SK-N-SH (cell line): ENCODE results near the gene PDK2. TPM values are rescaled to one million over a fixed set of nuclear protein-coding genes. Genes with fewer than 3 reads are reported as not detected.

ENCODE experiments used
- CTCF ChIA-PET: fragments of 300-600, 350-600 bp; formaldehyde crosslinking; extraction: SDS; loops from one replicate; lab custom pipeline; 2021; lab: Yijun Ruan, JAX
- POLR2A ChIA-PET: fragments of 350-600 bp; sonication (Branson Sonifier 250); formaldehyde crosslinking; extraction: SDS; loops from one replicate; lab custom pipeline; 2020; ENCODE audit warnings: antibody characterized with exemption, inconsistent platforms; lab: Yijun Ruan, JAX
- DNase-seq: peaks from one replicate; pipeline ENCODE4 v3.0.0; 2012
- H2AFZ ChIP-seq: fragments of 200-600 bp; sonication (generic); 2 replicates; pipeline ENCODE4 v1.8.1; 2016; ENCODE audit warnings: antibody characterized with exemption, mild to moderate bottlenecking, low read depth
- H3F3A ChIP-seq: fragments of 200-600 bp; sonication (generic); replicated peaks from 2 replicates; pipeline ENCODE3; 2016; ENCODE audit warnings: antibody characterized with exemption, mild to moderate bottlenecking; ENCODE audit not compliant: insufficient read depth
- H3K27ac ChIP-seq, 2 experiments: fragments of 200-500 bp in 1 of 2; fragments of 200-600 bp in 1 of 2; sonication (Bioruptor generic) in 1 of 2; sonication (generic), shearing (Covaris generic) in 1 of 2; 2 replicates each; pipeline versions ENCODE4 v1.5.1 to v1.6.1; 2014 to 2016; ENCODE audit warnings: low read depth in 2 of 2, inconsistent platforms in 1 of 2, low read length in 1 of 2, mild to moderate bottlenecking in 1 of 2, mixed read lengths in 1 of 2
- H3K27me3 ChIP-seq: fragments of 200-600 bp; sonication (generic), shearing (Covaris generic); 2 replicates; pipeline ENCODE4 v1.6.1; 2016; ENCODE audit warnings: mixed run types; ENCODE audit not compliant: insufficient read depth
- H3K36me3 ChIP-seq, 2 experiments: fragments of 200-500 bp in 1 of 2; fragments of 200-600 bp in 1 of 2; sonication (Bioruptor generic) in 1 of 2; sonication (generic) in 1 of 2; replicated peaks in 1 of 2; 2 replicates each; pipeline versions ENCODE3 to v1.5.1; 2014 to 2016; ENCODE audit warnings: low read length in 1 of 2, mild to moderate bottlenecking in 1 of 2; ENCODE audit not compliant: insufficient read depth in 2 of 2, control insufficient read depth in 1 of 2
- H3K4me1 ChIP-seq, 2 experiments: fragments of 200-500 bp in 1 of 2; fragments of 200-600 bp in 1 of 2; sonication (Bioruptor generic) in 1 of 2; sonication (generic), shearing (Covaris generic) in 1 of 2; 2 replicates each; pipeline versions ENCODE4 v1.5.1 to v1.6.1; 2014 to 2016; ENCODE audit warnings: low read depth in 1 of 2, low read length in 1 of 2, mixed run types in 1 of 2; ENCODE audit not compliant: insufficient read depth in 2 of 2, control insufficient read depth in 1 of 2
- H3K4me2 ChIP-seq: fragments of 200-600 bp; sonication (generic), shearing (Covaris generic); 2 replicates; pipeline ENCODE4 v1.6.1; 2017; ENCODE audit warnings: mixed run types
- H3K4me3 ChIP-seq, 2 experiments: fragments of 200-500 bp in 1 of 2; fragments of 200-600 bp in 1 of 2; sonication (Bioruptor generic) in 1 of 2; sonication (generic), shearing (Covaris generic) in 1 of 2; 2 replicates each; pipeline versions ENCODE4 v1.5.1 to v1.8.1; 2014 to 2016; ENCODE audit warnings: low read depth in 2 of 2, inconsistent platforms in 1 of 2, low read length in 1 of 2, mild to moderate bottlenecking in 1 of 2, mixed read lengths in 1 of 2, moderate library complexity in 1 of 2
- H3K79me2 ChIP-seq: fragments of 200-600 bp; sonication (generic); 2 replicates; pipeline ENCODE4 v1.8.1; 2017; ENCODE audit warnings: mild to moderate bottlenecking; ENCODE audit not compliant: insufficient read depth
- H3K9ac ChIP-seq: fragments of 200-600 bp; sonication (generic); 2 replicates; pipeline ENCODE4 v1.6.1; 2017; ENCODE audit warnings: mixed run types
- H3K9me2 ChIP-seq: fragments of 200-600 bp; sonication (generic); 2 replicates; pipeline ENCODE4 v1.6.1; 2017; ENCODE audit warnings: mixed run types
- H3K9me3 ChIP-seq: fragments of 200-600 bp; sonication (generic); 2 replicates; pipeline ENCODE4 v1.6.1; 2017; ENCODE audit warnings: mixed run types, mild to moderate bottlenecking, moderate library complexity
- H4K20me1 ChIP-seq: fragments of 200-600 bp; sonication (generic); 2 replicates; pipeline ENCODE4 v1.6.1; 2017; ENCODE audit warnings: mild to moderate bottlenecking, mixed run types; ENCODE audit not compliant: insufficient read depth
- ELF1 ChIP-seq: IDR thresholded peaks from 2 replicates; pipeline ENCODE4 v1.4.0; 2012
- EP300 ChIP-seq, 2 experiments: IDR thresholded peaks; 2 replicates each; pipeline versions ENCODE4 v1.4.0 to v1.6.1; 2012; ENCODE audit warnings: borderline replicate concordance in 1 of 2, low read depth in 1 of 2, low read length in 1 of 2
- EZH2phosphoT487 ChIP-seq: fragments of 200-600 bp; sonication (generic); IDR thresholded peaks from 2 replicates; pipeline ENCODE4 v1.6.1; 2017; ENCODE audit warnings: low read depth, mixed run types, mild to moderate bottlenecking, antibody characterized with exemption, moderate library complexity, borderline replicate concordance
- FOSL2 ChIP-seq: IDR thresholded peaks from 2 replicates; pipeline ENCODE4 v1.4.0; 2012; ENCODE audit warnings: low read depth, mild to moderate bottlenecking, moderate library complexity, borderline replicate concordance
- FOXJ3 ChIP-seq: sonication (generic); formaldehyde crosslinking; IDR thresholded peaks from 2 replicates; pipeline ENCODE4 v1.5.1; 2020; ENCODE audit warnings: mild to moderate bottlenecking, missing genetic modification reagents
- FOXM1 ChIP-seq: IDR thresholded peaks from 2 replicates; pipeline ENCODE4 v1.4.0; 2012; ENCODE audit warnings: low read depth, mild to moderate bottlenecking
- GABPA ChIP-seq: IDR thresholded peaks from 2 replicates; pipeline ENCODE4 v1.4.0; 2012; ENCODE audit warnings: low read depth, mild to moderate bottlenecking
- GATA2 ChIP-seq: sonication (generic); formaldehyde crosslinking; IDR thresholded peaks from 2 replicates; pipeline ENCODE4 v1.5.0; 2020; ENCODE audit warnings: mild to moderate bottlenecking, missing genetic modification reagents
- JUND ChIP-seq: IDR thresholded peaks from 2 replicates; pipeline ENCODE4 v1.4.0; 2012
- MXI1 ChIP-seq: IDR thresholded peaks from 2 replicates; pipeline ENCODE4 v1.6.1; 2012; ENCODE audit warnings: mild to moderate bottlenecking, low read depth, low read length, improper control_type of control experiment
- NFIC ChIP-seq: IDR thresholded peaks from 2 replicates; pipeline ENCODE4 v1.4.0; 2012; ENCODE audit warnings: borderline replicate concordance
- POLR2AphosphoS5 ChIP-seq: IDR thresholded peaks from 2 replicates; pipeline ENCODE4 v1.6.1; 2012; ENCODE audit warnings: low read depth, low read length
- RCOR1 ChIP-seq: fragments of 150-350 bp; IDR thresholded peaks from 2 replicates; pipeline ENCODE4 v1.6.1; 2017; ENCODE audit warnings: antibody characterized with exemption, low read length
- RFX5 ChIP-seq: IDR thresholded peaks from 2 replicates; pipeline ENCODE4 v1.6.1; 2012; ENCODE audit warnings: mild to moderate bottlenecking, improper control_type of control experiment, low read length
- RXRA ChIP-seq: IDR thresholded peaks from 2 replicates; pipeline ENCODE4 v1.4.0; 2012; ENCODE audit warnings: low read depth, mild to moderate bottlenecking, borderline replicate concordance
- SIN3A ChIP-seq: IDR thresholded peaks from 2 replicates; pipeline ENCODE4 v1.6.1; 2012; ENCODE audit warnings: low read depth, mild to moderate bottlenecking, low read length, moderate library complexity, borderline replicate concordance
- SMC3 ChIP-seq: IDR thresholded peaks from 2 replicates; pipeline ENCODE4 v1.6.1; 2012; ENCODE audit warnings: low read depth, low read length, improper control_type of control experiment
- TAF1 ChIP-seq: IDR thresholded peaks from 2 replicates; pipeline ENCODE4 v1.6.1; 2012; ENCODE audit warnings: low read depth, mild to moderate bottlenecking, low read length, moderate library complexity, borderline replicate concordance
- TCF12 ChIP-seq: IDR thresholded peaks from 2 replicates; pipeline ENCODE4 v1.4.0; 2012
- WGBS: methylation state at CpG from one replicate; pipeline ENCODE4 v1.1.6; 2017; ENCODE audit warnings: low lambda C conversion rate; 5-methylcytosine and 5-hydroxymethylcytosine counted together
- polyA plus RNA-seq, 3 experiments: library from polyadenylated mRNA; depleted of rRNA; stranded (reverse); fragments of >200 nt; gene quantifications; 2 replicates each; pipeline ENCODE4 v1.2.3, GENCODE V29; 2012
- TF ChIP-seq, protein P1 (sequence below): IDR thresholded peaks from 2 replicates; pipeline ENCODE4 v1.4.0; 2012; ENCODE audit warnings: low read depth
- TF ChIP-seq, protein P2 (sequence below): IDR thresholded peaks from 2 replicates; pipeline ENCODE4 v1.4.0; 2012; ENCODE audit warnings: low read depth, borderline replicate concordance
- TF ChIP-seq, protein P3 (sequence below): fragments of 150-350 bp; IDR thresholded peaks from 2 replicates; pipeline ENCODE4 v1.6.1; 2017; ENCODE audit warnings: antibody characterized with exemption, low read length, low read depth, borderline replicate concordance
- TF ChIP-seq, protein P4 (sequence below): IDR thresholded peaks from 2 replicates; pipeline ENCODE4 v1.4.0; 2012; ENCODE audit warnings: low read depth, borderline replicate concordance
- TF ChIP-seq, protein P5 (sequence below): fragments of 150-350 bp; IDR thresholded peaks from 2 replicates; pipeline ENCODE4 v1.6.1; 2016; ENCODE audit warnings: mild to moderate bottlenecking, low read depth, low read length
- TF ChIP-seq, protein P6 (sequence below): IDR thresholded peaks from 2 replicates; pipeline ENCODE4 v1.6.1; 2012; ENCODE audit warnings: mild to moderate bottlenecking, low read depth, low read length, moderate library complexity

PDK2 gene
- polyA plus RNA-seq, 1 of the 3 experiments (the other 2 are of a cell fraction), result 124 TPM

DNA sequence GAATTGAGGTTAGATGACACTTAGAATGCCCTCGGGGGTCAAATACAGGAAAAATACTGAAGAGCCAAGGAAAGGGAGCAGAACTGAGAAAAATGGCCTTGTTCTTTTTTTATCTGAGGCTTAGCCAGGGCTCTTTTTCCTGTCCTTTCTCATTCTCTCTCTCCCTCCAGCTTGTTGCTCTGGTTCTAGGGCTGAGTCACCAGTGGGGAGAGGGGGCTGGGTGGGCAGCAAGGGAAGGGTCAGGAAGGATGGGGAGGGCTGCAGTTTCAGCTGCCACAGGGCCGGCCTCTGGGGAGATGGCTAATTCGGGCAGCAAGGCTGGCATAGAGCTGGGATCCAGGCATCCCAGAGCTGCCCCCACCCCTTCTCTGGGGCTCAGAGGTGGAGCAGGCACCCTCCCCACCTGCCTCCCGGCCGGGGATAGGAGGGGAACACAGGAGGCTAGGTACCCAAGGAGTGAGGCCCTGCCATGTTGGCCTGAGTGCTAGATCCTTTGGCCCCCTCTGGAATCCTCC, 35.3 kb upstream of the PDK2 start:
- CTCF ChIA-PET, result interaction anchor here (1.1 to 9.0 kb wide), 8 partner anchors 19 to 237 kb away, joined by 3 to 61 read pairs (median 11); partner anchors contain the start of genes DLX3 and PDK2
- Histone ChIP-seq H3K9ac (peak overlapping the region; percentile 98), H3K9me3 (no peaks in the 10 kb centered on the region), H3K9me2 (no peaks in the 10 kb centered on the region), H3K27ac (peak overlapping the region; percentile 77 to 100), H3K79me2 (peaks cover 95% of the 10 kb centered on the region), H4K20me1 (no peaks in the 10 kb centered on the region), H3F3A (peaks cover 86% of the 10 kb centered on the region), H3K36me3 (peaks cover 0 to 33% of the 10 kb centered on the region in 2 experiments), H3K4me2 (peak overlapping the region; percentile 96), H3K27me3 (no peaks in the 10 kb centered on the region), H3K4me3 (peak overlapping the region; percentile 90 to 91; a peak in 3 of 4 replicates), H3K4me1 (peaks cover 56 to 69% of the 10 kb centered on the region in 2 experiments), H2AFZ (no peak overlapping the region)
- 6% methylated on average over 3 of the region's 5 CpGs for WGBS
- POLR2A ChIA-PET, result no interaction called here
- DNase-seq, result no peak
- TF ChIP-seq SMC3 (no peak), MXI1 (no peak), FOXJ3 (CRISPR knock-in tag) (no peak), EP300 (IDR thresholded peaks at IDR 0.05; ENCODE audit: borderline replicate concordance in 1 of 2, low read depth in 1 of 2, low read length in 1 of 2) (peak in 1 of 2 experiments; percentile 61; a peak in 1 of 4 replicates), RCOR1 (no peak), RXRA (peak; percentile 74; the same call in 1 of the 2 replicates), GABPA (no peak), SIN3A (peak; percentile 83; the same call in 1 of the 2 replicates), EZH2phosphoT487 (no peak), RFX5 (no peak), TAF1 (peak; percentile 27; the same call in 1 of the 2 replicates), FOXM1 (no peak), TCF12 (peak; percentile 84), POLR2AphosphoS5 (no peak), FOSL2 (peak; percentile 97), NFIC (peak; percentile 38; the same call in 1 of the 2 replicates), ELF1 (no peak), GATA2 (CRISPR knock-in tag) (no peak), JUND (peak; percentile 94)
- TF ChIP-seq, protein P1, sequence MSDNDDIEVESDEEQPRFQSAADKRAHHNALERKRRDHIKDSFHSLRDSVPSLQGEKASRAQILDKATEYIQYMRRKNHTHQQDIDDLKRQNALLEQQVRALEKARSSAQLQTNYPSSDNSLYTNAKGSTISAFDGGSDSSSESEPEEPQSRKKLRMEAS, result peak; percentile 61
- TF ChIP-seq, protein P2, sequence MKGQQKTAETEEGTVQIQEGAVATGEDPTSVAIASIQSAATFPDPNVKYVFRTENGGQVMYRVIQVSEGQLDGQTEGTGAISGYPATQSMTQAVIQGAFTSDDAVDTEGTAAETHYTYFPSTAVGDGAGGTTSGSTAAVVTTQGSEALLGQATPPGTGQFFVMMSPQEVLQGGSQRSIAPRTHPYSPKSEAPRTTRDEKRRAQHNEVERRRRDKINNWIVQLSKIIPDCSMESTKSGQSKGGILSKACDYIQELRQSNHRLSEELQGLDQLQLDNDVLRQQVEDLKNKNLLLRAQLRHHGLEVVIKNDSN, result no peak
- TF ChIP-seq, protein P3, sequence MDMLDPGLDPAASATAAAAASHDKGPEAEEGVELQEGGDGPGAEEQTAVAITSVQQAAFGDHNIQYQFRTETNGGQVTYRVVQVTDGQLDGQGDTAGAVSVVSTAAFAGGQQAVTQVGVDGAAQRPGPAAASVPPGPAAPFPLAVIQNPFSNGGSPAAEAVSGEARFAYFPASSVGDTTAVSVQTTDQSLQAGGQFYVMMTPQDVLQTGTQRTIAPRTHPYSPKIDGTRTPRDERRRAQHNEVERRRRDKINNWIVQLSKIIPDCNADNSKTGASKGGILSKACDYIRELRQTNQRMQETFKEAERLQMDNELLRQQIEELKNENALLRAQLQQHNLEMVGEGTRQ, result no peak
- TF ChIP-seq, protein P4, sequence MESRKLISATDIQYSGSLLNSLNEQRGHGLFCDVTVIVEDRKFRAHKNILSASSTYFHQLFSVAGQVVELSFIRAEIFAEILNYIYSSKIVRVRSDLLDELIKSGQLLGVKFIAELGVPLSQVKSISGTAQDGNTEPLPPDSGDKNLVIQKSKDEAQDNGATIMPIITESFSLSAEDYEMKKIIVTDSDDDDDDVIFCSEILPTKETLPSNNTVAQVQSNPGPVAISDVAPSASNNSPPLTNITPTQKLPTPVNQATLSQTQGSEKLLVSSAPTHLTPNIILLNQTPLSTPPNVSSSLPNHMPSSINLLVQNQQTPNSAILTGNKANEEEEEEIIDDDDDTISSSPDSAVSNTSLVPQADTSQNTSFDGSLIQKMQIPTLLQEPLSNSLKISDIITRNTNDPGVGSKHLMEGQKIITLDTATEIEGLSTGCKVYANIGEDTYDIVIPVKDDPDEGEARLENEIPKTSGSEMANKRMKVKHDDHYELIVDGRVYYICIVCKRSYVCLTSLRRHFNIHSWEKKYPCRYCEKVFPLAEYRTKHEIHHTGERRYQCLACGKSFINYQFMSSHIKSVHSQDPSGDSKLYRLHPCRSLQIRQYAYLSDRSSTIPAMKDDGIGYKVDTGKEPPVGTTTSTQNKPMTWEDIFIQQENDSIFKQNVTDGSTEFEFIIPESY, result 0 out of 2 replicates have a peak, but pooled peaks have one; percentile 8
- TF ChIP-seq, protein P5, sequence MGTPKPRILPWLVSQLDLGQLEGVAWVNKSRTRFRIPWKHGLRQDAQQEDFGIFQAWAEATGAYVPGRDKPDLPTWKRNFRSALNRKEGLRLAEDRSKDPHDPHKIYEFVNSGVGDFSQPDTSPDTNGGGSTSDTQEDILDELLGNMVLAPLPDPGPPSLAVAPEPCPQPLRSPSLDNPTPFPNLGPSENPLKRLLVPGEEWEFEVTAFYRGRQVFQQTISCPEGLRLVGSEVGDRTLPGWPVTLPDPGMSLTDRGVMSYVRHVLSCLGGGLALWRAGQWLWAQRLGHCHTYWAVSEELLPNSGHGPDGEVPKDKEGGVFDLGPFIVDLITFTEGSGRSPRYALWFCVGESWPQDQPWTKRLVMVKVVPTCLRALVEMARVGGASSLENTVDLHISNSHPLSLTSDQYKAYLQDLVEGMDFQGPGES, result no peak
- TF ChIP-seq, protein P6, sequence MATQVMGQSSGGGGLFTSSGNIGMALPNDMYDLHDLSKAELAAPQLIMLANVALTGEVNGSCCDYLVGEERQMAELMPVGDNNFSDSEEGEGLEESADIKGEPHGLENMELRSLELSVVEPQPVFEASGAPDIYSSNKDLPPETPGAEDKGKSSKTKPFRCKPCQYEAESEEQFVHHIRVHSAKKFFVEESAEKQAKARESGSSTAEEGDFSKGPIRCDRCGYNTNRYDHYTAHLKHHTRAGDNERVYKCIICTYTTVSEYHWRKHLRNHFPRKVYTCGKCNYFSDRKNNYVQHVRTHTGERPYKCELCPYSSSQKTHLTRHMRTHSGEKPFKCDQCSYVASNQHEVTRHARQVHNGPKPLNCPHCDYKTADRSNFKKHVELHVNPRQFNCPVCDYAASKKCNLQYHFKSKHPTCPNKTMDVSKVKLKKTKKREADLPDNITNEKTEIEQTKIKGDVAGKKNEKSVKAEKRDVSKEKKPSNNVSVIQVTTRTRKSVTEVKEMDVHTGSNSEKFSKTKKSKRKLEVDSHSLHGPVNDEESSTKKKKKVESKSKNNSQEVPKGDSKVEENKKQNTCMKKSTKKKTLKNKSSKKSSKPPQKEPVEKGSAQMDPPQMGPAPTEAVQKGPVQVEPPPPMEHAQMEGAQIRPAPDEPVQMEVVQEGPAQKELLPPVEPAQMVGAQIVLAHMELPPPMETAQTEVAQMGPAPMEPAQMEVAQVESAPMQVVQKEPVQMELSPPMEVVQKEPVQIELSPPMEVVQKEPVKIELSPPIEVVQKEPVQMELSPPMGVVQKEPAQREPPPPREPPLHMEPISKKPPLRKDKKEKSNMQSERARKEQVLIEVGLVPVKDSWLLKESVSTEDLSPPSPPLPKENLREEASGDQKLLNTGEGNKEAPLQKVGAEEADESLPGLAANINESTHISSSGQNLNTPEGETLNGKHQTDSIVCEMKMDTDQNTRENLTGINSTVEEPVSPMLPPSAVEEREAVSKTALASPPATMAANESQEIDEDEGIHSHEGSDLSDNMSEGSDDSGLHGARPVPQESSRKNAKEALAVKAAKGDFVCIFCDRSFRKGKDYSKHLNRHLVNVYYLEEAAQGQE, result peak; percentile 59; the same call in 1 of the 2 replicates
